ENCODE data around the gene PAK2.
"Not testable (repeated sequence)": the region's sequence is repeated elsewhere in the genome, so short reads cannot be mapped to it uniquely, and the experiment has no call there.

The PAK2 gene

GRCh38 chr3:196844235-196845219 lies 104.9 kb downstream of the PAK2 start:
- not testable (repeated sequence) for DNase-seq

GRCh38 chr3:196848375-196848774 lies 108.7 kb downstream of the PAK2 start:
- DNase-seq = not testable (repeated sequence)

GRCh38 chr3:196849180-196849741 lies 109.6 kb downstream of the PAK2 start:
- DNase-seq = no peak

- DNase-seq = not testable (repeated sequence)
Measured at GRCh38 chr3:196863000-196863399, 123.3 kb downstream of the PAK2 start.

GRCh38 chr3:196867155-196867506 lies 127.5 kb downstream of the PAK2 start:
- DNase-seq = no peak

- DNase-seq = peak; percentile 43
Measured at GRCh38 chr3:196867507-196868296, 128.0 kb downstream of the PAK2 start, which contains the start of gene SENP5. TSS of gene SENP5 (plus strand) at chr3:196867920. CDS start at chr3:196885182, 17,262 bp downstream.

GRCh38 chr3:196868297-196868661 lies 128.6 kb downstream of the PAK2 start:
- DNase-seq = no peak

GRCh38 chr3:196872316-196872715 lies 132.7 kb downstream of the PAK2 start:
- DNase-seq = no peak

GRCh38 chr3:196874511-196875094 lies 134.9 kb downstream of the PAK2 start:
- not testable (repeated sequence) for DNase-seq

GRCh38 chr3:196875258-196875657 lies 135.6 kb downstream of the PAK2 start:
- DNase-seq = no peak
